Activated naive CD4-positive, alpha-beta T cell treated with anti-CD3 and anti-CD28 coated beads, Interleukin-2, amount 50 U/mL, for 16 hours (primary cell): ENCODE data around the gene HOXA11.

Source experiments
- DNase-seq: peaks from one replicate; pipeline ENCODE4 v3.0.0-alpha.2; 2020

The HOXA11 gene

GRCh38 chr7:27180431-27181420 is 4.3 kb downstream of the HOXA11 start:
- peak; percentile 7 for DNase-seq

- DNase-seq: peak; percentile 68
Measured at GRCh38 chr7:27179503-27180430, 5.3 kb downstream of the HOXA11 start.

- no peak for DNase-seq
Measured at GRCh38 chr7:27179030-27179429, 6.0 kb downstream of the HOXA11 start.

GRCh38 chr7:27178366-27178765 is 6.7 kb downstream of the HOXA11 start:
- DNase-seq: peak; percentile 1

- no peak for DNase-seq
Measured at GRCh38 chr7:27177795-27178320, 7.2 kb downstream of the HOXA11 start.

DNA sequence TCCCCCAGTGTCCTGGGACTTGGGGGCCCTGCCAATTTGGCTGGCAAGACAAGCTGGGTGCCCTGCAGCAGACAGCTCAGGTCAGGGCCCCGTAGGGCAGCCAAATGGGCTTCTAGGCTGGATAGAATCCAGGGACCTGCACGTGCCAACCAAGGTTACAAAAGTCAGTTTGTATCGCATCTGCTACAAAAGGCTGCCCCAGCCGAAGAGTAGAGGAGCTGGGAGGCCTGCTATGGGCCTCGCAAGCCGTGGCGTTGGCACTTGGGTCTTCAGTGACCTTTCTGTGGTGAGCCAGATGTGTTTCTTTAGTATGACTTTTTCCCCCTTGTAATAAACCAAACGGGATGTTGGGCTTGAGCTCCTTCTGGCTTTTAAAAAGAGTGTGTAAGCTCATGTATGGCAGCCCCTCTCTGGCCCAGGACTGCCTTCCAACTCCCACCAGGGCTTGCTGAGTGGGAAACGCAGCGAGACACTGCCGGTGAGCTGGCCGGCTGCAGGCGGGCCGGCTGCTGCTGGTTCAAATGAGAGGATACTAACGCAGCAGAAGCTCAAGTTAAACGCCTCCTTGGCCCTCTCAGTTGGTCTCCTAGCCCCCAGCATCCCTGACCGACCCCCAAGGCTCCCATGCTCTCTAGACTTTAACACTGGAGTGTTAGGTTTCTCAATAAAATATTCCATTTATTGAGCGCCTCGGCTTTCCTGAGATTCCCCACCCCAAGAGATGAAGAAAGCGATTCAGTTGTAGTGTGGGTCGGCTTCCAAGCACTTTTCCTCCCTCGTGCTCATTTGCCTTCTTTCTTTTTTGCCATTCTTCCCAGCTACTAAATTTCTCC is 7.9 kb downstream of the HOXA11 start:
- peak; percentile 5 for DNase-seq

DNA sequence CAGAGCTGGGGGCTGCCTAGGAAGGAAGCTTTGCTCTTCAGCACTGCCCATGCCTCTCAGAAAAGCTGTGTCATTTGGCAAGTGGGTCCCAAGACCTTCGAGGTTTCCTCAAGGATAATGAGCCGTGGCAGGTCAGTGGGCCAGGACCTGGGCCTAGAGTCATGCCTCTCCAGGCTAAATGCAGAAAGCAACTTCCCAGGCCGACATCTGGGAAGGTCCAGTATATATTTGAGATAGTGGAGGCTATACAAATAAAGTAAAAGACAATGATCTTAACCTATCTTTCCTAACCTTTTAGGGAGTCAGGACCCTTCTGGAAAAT is 8.5 kb downstream of the HOXA11 start:
- no peak for DNase-seq

DNA sequence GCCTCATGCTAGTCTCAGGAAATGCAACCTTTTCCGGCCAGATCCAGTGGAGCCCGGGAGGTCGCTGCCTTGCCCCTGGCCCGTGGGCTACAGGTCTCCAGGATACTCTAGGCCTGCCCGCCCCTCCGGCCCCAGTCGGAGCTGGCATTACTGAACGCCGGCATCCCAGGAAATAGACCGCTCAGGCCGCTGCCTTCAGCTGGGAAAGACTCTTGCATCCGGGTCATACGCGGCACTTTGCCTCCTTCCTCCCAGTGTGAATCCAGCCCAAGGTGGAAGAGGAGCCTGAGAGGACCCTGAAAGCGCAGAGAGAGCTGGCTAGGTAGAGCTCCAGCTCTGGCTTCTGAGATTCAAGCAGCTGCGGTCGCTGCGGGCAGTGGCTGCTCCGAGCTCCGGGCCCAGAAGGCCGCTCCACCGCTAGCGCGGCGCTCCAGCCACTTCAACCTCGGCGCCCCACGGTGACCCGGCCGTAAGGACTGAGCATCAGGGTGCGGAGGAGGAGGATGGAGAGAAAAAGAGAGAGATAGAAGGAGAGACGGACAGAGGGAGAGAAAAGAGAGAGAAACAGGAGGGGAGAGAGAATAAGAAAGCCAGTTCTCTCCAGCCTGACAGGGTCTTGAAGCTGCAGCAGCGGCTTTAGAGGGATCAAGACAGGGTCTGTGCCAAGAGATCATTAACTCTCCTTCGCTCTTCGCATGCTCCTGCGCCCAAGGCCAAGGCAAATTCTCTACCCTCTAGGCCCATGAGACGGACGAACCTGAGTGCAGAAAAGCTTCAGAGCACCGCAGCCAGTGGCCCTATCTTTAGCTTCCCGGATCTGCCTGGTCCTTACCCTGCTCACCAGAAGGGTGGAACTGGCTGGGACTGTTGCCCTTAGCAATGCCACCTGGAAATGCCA is 9.2 kb downstream of the HOXA11 start:
- peak; percentile 7 for DNase-seq

GRCh38 chr7:27174874-27175625 is 10.0 kb downstream of the HOXA11 start:
- DNase-seq: peak; percentile 6

DNA sequence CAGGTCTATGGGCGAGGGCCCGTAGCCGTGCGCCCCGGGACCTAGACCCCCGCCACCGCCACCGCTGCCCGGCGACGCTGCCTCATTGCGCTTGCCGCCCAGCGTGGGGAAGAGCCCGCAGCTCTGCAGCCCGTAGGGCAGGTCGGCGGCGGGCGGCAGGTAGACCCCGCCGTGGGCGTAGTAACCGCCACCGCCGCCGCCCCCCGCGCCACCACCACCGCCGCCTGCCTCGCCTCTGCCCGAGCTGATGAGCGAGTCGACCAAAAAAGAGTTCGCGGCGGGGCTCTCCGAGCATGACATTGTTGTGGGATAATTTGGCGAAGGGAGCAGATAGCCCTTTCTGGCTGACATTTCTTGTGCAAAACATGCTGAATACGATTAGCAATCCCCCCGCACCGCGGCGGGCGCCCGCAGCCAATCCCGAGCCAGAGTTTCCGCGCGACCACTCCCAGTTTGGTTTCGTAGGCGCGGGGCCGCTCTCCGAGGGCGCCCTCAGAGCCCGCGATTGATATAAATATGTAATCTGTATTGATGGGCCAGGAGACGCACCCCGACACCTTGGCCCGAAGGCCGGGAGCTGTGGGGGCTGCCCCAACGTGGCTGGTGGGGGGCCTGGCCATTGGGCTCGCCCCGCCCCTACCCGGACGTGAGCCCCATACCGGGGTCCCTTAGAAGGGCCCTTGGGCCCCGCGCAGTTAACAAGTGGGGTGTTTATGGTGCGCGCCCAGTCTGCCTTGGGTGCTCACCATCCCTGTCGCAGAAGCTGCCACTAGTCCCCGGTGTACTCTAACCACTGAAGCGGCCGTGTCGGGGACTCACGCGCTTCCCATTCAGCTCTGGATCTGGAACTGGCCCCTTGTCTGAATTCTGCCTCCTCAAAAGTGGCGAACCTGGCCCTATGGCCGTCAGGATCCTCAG is 10.8 kb downstream of the HOXA11 start, which contains the start of gene HOXA10:
Gene HOXA10, minus strand, starts transcription at position 365 of the 918 bp plus-strand sequence. Its CDS starts 14 bp downstream, at position 351.
- DNase-seq: peak; percentile 17

DNA sequence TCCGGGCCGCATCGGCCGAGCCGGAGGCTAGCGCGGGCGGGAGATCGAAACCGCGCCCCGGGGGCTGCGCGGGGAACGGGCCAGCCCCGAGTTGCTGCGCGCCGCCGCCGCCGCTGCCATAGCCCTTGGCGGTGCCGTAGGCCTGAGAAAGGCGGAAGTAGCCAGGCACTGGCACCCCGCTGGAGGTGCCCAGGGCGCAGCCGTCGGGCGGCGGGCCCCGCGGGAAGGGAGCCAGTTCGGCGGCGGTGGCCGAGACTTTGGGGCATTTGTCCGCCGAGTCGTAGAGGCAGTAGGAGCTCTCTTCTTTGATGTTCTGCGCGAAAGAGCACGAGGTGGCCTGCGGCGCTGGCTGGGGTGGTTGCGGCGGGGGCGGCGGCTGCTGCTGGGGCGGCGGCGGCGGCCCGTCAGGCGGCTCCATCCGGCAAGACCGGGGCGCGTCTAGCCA is 11.5 kb downstream of the HOXA11 start:
- peak; percentile 29 for DNase-seq

DNA sequence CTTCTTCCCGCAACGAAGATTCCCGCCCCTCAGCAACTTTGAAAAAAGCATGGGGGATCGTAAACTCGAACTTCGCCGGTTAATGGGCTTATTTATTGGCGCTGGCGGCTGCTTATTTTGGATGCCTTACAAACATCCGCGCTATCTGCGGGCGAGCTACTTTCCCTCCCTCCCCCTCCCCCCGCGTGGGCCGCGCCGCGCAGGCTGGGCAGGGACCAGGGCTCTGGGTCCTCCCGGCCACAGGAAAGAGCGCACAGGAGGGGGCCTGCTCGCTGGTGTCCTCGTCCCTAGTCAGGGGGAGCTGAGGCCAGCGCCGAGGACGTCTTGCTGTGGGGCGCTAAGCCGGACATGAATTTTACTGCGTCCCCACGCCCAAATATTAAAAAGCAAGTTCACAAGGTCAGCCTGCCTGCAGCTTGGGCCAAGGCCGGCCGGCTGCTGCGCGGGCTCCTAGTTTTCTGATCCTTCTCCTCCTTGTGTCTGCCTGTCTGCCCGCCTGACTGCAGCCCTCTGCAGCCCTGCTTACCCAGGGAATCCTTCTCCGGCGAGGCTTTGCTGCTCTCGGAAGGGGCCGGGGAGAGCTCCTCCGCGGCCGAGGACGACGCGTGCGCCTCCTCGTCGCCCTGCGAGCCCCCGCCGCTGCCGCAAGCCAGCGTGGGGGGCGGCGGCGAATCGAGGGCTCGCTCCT is 12.1 kb downstream of the HOXA11 start:
- DNase-seq: peak; percentile 27

DNA sequence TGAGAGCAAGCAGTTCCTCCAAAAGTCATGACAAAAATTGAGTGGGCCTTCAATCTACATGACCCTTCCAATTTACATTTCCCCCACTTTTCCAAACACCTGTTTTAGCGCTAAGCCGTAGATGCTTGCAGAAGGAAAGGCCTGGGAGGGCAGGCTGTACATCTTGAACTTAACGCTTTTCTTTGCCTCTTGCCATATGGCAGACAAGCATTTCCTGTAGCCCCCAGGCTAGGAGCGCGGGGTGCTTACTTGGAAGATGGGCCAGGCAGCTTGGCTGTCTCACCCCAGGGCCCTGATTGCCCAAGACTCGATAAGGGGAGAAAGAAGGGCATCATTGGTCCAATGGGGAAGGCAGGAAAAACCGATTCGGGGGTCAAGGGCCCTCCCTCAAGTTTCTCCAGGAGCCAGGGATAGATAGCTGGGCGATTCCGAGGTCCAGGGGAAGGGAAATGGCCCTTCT is 12.7 kb downstream of the HOXA11 start:
- peak; percentile 14 for DNase-seq

DNA sequence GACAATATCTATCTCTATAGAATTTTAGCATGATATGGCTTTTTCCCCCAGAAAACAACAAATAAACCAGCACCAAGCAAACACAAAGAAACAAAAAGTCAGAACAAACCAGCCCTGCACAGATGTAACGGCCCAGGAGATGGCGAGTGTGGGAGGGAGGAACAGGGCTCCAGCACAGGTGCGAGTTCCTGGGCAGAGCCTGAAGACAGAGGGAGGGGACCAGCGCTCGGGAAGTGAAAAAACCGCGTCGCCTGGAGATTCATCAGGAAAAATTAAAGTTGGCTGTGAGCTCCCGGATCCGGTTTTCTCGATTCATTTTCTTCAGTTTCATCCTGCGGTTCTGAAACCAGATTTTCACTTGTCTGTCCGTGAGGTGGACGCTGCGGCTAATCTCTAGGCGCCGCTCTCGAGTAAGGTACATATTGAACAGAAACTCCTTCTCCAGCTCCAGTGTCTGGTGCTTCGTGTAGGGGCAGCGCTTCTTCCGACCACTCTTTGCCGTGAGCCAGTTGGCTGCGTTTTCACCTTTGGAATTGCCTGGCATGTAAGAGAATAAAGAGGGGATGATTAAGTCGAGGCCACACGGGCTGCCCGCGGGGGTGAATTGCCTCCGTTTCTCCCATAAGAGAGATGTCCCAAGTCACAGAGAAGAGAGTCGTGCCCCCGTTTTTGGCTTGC is 13.3 kb downstream of the HOXA11 start:
- DNase-seq: peak; percentile 10

DNA sequence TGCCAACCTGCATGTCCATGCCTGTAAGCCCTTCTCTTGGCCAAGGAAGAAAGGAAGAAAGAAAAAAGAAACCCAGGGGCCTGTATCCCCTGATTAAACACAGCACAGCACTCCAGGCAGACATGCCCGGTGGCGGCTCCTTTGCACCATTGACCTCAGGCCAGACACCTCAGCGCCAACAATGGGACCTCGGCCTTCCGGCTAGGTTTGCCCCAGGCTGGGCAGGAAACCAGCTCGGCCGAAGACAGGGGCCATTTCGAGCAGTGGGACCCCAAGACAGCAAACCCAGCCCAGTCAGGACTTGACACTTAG is 13.8 kb downstream of the HOXA11 start:
- DNase-seq: no peak

DNA sequence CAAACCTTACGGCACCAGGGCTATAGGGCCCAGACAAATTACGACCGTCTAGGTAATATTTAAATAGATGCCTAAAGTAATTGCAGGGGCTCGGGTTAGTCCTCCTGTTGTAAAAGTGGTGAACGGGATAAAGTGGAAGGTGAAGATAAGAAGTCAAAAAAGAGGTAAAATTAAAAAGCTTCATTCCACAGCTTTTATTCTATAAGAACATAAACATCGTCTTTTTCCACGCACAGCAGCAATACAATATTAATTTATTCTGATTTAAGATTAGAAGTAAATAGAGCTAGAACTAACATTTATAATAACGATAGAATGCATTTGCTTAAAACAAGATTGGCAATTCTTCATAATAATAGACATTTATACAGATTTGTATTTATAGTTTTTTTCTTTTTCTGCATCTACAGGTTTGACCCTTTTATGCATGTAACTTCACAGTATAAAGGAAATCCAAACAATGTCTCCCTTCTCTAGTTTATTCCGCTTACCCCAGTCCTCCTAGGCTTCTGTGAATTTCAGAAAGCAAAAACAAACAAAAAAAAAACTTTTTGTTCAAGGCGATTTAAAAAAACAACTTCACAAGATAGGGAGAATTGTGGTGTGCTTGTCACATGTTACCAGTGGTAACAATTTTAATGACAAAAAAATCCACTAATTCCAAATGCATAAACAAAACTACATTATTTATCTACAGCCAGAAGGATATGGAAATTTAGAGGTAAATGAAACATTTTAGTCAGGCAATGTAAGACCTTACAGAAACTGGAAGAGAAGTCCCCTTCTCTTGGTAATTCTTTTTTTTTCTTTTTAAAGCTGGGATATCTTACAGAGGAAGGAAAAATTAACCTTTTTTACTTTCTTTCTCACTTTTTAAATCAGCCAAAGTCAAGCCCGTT is 14.4 kb downstream of the HOXA11 start:
- no peak for DNase-seq
